Activated CD4-positive, alpha-beta T cell treated with anti-CD3 and anti-CD28 coated beads, Interleukin-2, Interleukin-6, amounts not matched to agents 100 ng/mL and 50 ng/mL, durations not matched to agents 16 hours and 8 hours (primary cell): ENCODE results near the gene EPHA8.

Experiments
- DNase-seq: peaks from one replicate; pipeline ENCODE4 v3.0.0-alpha.2; 2020

Gene EPHA8

GRCh38 chr1:22537441-22538139, 25.7 kb upstream of the EPHA8 start:
- DNase-seq = no peak

DNA sequence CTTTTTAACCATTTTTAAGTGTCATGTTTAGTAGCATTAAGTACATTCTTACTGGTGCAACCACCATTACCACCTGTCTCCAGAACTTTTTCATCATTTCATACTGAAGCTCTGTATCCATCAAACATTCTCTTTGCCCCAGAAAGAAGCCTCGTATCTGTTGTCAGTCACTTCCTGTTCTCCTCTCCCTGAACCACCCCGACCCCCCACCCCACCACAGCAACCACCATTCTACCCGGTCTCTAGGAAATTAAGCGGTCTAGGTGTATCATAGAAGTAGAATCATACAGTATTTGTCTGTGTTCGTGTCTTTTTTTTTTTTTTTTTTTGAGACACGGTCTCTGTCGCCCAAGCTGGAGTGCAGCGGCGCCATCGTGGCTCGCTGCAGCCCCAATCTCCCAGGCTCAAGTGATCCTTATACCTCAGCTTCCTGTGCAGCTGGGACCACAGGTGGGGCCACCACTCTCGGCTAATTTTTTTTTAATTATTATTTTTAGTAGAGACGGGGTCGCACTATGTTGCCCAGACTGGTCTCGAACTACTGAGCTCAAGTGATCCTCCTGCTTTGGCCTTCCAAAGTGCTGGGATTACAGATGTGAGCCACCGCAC, 23.7 kb upstream of the EPHA8 start:
- DNase-seq = no peak

DNA sequence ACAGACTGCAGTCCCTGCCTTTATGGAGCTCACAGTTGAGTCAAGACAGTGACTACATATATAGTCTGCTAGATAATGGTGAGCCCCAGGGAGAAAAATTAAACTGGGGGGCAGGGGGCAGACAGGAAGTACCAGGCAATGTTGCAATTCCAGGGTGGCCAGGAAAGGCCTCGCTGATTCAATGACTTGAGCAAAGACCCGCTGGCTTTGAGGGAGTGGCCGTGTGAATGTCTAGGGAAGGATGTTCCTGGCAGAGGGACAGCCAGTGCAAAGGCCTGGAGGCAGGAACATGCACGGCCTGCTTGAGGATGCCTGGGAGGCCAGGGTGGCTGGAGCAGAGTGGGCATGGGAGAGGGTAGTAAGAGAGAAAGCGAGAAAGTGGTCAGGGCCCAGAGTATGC, 23.0 kb upstream of the EPHA8 start:
- no peak for DNase-seq

DNA sequence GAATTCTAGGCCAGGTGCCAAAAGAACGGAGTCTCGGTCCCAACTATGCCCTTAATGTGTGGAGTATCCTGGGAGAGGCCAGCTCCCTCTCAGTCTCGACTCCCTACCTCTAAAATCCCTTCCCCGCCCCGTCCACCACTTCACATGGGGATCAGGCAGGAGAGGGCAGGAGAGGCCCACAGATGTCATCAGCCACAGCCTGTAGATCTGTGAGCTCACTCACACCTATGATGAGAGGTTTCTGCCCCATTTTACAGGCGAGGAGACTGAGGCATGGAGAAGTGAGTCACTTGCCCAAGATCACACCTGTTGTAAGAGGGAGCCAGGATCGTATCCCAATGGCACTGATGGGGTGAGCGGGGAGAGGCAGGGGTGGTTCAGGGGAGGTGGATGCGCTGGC, 20.4 kb upstream of the EPHA8 start:
- DNase-seq = no peak

DNA sequence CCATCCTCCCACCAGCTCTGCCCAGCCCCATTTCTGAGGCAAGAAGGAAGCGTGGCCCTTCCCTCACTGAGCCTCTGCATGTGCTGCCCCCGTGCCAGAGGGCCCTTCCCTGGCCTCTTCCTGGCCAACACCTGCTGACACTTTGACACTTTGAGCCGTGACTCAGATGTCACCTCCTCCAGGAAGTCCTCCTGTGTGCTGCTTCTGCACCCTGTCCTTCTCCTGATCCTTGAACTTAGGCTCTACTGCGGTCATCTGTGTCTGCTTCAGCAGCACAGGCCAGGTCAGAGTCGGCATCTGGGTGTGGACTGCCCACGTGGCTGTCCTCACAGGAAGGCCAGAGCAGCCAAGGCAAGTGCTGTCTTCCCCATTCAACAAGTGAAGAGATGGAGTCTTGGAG, 19.6 kb upstream of the EPHA8 start:
- DNase-seq = no peak

DNA sequence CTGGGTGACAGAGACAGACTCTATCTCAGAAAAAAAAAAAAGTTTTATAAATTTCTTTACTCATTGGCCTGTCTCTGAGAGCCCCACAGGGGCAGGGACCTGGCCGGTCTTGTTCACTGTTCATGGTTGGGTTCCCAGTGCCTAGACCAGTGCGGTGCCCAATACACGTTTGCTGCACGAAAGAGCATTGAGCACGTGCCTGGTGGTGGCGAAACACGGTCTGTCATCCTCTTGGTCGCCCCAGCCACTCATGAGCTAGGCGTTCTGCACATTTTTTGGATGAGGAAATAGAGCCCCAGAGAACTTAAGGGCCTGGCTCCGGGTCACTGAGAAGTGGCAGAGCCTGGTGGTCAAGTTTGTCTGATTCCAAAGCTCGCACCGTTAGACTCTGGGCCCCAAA, 18.7 kb upstream of the EPHA8 start:
- no peak for DNase-seq

DNA sequence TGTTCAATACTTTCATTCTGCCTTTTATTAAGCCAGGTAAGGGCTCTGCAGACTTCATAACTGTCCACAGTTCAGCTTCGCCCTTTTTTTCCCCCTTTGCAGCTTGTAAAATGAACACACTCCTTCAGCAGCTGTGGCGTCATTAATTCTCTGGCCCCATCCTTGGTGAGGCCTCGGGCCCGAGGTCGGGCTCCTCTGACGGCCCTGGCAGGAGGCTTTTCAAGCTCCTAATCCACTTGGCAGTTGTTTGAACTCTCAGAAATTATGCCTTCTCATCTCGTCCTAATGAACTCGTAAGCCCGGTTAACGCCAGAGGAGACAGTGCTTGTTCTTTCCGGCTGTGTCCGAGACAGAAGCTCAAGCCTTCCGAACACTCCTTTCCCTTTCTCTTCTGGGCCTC, 18.1 kb upstream of the EPHA8 start:
- DNase-seq = no peak

- no peak for DNase-seq
Measured at GRCh38 chr1:22547186-22547817, 16.0 kb upstream of the EPHA8 start.

- DNase-seq = no peak
Measured at GRCh38 chr1:22547818-22548462, 15.3 kb upstream of the EPHA8 start.

GRCh38 chr1:22550021-22550420, 13.3 kb upstream of the EPHA8 start:
- DNase-seq = no peak

DNA sequence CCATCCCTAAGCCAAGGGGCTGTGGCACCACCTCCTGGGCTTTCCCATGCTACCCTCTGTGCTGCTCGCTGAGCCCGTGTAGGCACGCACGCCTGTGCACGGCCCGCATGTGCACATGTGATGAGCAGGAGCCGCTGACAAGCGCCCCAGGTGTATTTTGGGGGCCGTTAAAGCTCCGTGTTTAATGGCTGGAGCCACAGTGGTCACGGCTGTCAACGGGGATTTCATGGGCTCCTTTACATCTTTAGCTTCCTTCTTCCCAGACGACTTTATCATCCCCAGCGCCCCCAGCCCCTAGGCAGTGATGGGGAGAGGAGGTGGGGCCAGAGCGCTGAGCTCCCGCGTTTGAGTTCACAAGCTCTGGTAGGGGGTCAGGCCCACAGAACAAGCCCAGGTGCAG, 11.7 kb upstream of the EPHA8 start:
- no peak for DNase-seq

- no peak for DNase-seq
Measured at GRCh38 chr1:22552021-22552420, 11.3 kb upstream of the EPHA8 start.

- no peak for DNase-seq
Measured at GRCh38 chr1:22553104-22553880, 10.0 kb upstream of the EPHA8 start.

DNA sequence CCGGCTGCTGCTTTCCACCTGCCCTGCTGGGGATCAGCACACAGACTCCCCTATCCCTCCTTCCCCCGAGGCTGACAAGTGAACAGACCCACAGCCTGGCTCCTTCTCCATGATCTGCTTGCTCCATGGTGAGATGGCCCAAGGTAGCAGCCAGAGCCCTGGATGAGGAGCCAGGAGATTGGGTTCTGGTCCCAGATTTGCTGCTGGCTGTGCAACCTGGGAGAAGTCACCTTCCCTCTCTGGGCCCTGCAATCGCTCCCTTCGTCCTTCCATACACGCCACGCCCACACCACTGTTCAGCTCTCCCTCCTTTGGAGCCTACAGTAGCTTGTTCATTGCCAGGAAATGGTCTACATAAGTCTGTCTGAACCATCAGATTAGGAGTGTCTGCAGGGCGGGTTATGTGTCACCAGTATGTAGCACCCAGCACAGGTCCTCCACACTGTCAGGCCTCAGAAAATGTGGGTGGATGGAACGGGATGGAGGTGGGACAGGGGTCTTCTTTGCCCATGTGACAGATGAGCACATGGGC, 9.2 kb upstream of the EPHA8 start:
- DNase-seq = no peak

GRCh38 chr1:22555371-22555656, 8.0 kb upstream of the EPHA8 start:
- DNase-seq = no peak

DNA sequence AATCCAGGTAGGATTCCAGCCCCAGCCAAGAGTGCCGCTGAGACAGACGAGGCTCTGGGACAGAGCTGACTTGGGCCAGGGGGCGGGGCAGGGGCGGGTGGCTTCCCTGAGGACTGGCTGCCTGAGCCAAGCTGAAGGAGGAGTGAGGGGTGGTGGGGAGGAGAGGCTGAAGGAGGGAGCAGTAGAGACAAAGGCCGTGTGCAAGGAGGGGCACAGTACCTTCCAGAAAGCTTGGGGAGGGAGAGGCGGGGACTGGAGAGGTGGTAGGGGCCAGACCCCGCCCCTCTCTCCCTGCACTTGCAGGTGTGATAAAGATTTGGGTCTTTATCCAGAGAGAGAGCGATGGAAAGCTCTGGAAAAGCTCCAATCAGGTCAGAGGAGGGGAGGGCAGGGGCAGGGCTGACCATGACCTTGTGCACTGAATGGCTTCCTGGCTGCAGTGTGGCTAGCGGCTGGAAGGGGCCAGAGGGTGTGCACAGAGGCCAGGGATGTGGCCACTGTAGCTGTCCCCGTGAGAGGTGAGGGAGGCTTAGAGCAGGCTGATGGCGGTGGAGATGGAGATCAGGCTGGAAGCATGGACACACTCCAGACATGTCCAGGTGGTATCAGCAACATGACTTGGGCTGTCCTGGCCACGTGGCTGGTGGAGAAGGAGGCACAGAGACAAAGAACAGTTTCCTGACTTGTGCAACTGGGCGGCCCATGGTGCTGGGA, 6.7 kb upstream of the EPHA8 start:
- no peak for DNase-seq

DNA sequence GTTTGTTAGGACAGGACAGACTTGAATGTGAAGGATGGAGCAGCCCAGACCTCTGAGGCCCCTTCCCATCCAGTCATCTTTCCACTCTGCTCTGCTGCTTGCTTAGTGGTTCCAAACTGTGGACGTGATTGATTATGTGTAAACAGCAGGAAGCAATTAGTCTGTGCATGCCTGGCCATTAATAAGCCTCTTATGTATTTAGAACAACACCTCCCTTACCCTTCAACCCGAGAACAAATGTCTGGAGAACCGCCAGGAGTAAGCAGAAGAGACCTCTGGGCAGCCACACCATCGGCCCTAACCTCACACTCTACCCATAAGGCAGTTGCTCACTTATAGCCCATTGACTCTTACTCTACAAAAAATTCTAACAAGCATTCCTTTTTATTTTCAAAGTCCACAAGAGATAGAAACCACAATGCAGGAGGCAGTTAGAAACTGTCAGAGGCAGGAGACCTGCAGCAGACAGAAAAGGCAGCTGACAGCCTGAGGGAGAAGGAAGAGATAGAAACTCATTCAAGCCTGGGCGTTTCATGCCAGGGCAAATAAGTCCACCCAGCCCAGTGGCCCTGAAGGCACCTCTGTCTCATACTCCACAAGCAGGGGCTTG, 5.8 kb upstream of the EPHA8 start:
- no peak for DNase-seq

DNA sequence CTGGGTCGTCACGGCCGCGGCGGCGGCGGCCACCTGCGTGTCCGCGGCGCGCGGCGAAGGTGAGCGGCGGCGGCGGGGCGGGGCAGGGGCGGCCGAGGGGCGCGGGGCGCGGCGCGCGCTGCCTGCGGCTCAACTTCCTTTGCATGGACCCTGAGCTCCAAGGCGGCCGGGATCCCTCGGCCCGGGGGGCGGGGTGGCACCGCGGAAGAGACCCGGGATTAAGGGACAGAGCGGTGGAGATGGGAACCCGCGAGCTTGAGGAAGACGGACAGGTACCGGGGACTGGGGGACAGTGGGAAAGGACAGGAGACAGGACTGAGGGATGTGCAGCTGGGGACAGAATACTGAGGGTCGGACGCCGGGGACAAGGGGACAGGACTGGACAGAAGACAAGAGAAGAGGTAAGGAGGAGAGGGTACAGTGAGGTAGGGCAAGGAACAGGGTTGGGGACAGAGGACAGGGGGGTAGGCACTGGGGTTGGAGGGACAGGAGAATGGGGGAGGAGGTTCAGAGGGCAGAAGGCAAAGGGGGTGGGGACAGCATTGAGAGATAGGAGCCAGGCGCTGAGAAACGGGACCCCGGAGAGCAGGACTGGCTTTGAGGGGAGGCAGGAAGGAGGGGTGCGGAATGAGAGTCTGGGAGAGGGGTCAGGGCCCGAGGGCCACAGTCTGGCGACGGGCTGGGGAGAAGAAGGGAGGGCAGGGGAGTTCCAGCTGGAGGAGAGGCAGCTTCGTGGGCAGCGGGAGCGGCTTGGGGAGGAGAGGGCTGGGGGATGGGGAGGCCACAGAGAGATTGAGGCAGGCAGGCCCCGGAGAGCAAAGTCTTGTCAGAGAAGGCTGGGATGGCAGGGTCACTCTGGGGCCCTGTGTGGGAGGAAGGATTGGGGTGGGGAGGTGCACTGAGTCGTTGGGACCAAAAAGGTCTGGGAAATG, 648 bp downstream of the EPHA8 start:
- DNase-seq = no peak

GRCh38 chr1:22566161-22566560, 2.9 kb downstream of the EPHA8 start:
- no peak for DNase-seq

GRCh38 chr1:22567197-22567596, 3.9 kb downstream of the EPHA8 start:
- no peak for DNase-seq

GRCh38 chr1:22567994-22568393, 4.7 kb downstream of the EPHA8 start:
- DNase-seq = no peak
